NCI-H510A treated with DMSO at 0.1 percent for 48 hours (cell line): Measurements from ENCODE around the gene HS3ST4.

Source experiments
- DNase-seq: peaks from one replicate; lab custom pipeline; 2025; lab: John Stamatoyannopoulos, UW

The HS3ST4 gene

GRCh38 chr16:25691519-25692091 lies at the start of gene HS3ST4:
Gene HS3ST4, plus strand, starts transcription at chr16:25691959.
- peak; percentile 69 for DNase-seq

DNA sequence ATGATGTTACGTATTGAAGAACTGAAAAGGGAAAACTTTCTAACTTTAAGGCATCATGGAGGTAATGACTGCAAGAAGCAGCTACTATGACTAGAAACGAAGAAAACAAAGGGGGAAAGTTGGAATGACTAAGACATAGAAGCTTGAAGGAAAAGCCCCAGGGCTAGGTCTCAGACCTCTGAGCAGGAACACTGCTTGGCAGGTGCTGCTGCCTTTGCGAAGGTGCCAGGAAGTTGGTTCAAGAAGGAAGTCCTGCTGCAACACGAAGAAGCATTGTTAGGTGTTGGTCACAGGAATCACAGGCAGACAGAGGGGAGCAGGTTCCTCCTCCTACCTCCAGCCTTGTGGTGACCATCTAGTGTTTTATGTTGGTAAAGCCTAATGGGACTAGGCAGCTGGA lies 48.1 kb upstream of the HS3ST4 start:
- no peak for DNase-seq

DNA sequence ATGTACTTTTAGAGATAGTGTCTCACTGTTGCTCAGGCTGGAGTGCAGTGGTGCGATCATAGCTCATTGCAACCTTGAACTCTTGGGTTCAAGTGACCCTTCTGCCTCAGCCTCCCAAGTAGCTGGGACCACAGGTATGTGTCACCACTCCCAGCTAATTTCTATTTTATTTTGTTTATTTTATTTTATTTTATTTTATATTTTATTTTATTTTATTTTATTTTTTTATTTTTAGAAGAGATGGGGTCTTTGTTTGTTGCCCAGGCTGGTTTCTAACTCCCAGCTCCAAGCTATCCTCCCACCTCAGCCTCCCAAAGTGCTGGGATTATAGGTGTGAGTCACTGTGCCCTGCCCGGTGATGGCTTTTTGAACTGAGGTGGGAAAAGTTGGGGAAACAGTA lies 35.1 kb upstream of the HS3ST4 start:
- DNase-seq: no peak

DNA sequence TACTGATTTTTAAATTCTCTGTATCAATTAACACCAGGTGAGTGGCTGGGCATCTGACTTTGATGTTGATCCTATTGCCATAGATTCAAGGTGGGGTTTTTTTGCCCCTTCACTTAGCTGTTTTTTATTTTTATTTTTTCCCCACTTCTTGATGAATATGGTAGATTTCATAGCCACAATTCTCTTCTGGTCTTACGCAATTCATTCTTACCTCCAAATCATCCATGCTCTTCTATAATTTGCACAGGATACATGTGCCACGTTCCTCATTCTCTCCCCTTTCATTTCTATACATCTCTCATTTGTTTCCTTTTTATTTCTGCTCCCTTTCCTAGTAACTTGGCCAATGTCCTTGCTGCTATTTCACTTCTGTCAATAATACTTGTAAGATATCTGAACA lies 14.9 kb upstream of the HS3ST4 start:
- no peak for DNase-seq

DNA sequence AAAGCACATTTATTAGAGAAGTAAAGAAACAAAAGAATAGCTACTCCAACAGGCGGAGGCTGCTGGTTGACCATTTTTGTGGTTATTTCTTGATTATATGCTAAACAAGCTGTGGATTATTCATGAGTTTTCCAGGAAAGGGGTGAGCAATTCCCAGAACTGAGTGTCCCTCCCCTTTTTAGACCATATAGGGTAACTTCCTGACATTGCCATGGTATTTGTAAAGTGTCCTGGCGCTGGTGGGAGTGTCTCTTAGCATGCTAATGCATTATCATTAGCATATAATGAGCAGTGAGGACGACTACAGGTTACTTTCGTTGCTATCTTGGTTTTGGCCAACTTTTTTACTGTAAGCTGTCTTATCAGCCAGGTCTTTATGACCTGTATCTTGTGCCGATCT lies 12.2 kb upstream of the HS3ST4 start:
- DNase-seq: no peak

- DNase-seq: peak; percentile 75
These were observed 2.5 kb upstream of the HS3ST4 start for GRCh38 chr16:25689137-25689836.

GRCh38 chr16:25690552-25691143 lies 1.1 kb upstream of the HS3ST4 start:
- DNase-seq: peak; percentile 51

- DNase-seq: peak; percentile 29
These were observed 587 bp downstream of the HS3ST4 start for GRCh38 chr16:25692351-25692741.

DNA sequence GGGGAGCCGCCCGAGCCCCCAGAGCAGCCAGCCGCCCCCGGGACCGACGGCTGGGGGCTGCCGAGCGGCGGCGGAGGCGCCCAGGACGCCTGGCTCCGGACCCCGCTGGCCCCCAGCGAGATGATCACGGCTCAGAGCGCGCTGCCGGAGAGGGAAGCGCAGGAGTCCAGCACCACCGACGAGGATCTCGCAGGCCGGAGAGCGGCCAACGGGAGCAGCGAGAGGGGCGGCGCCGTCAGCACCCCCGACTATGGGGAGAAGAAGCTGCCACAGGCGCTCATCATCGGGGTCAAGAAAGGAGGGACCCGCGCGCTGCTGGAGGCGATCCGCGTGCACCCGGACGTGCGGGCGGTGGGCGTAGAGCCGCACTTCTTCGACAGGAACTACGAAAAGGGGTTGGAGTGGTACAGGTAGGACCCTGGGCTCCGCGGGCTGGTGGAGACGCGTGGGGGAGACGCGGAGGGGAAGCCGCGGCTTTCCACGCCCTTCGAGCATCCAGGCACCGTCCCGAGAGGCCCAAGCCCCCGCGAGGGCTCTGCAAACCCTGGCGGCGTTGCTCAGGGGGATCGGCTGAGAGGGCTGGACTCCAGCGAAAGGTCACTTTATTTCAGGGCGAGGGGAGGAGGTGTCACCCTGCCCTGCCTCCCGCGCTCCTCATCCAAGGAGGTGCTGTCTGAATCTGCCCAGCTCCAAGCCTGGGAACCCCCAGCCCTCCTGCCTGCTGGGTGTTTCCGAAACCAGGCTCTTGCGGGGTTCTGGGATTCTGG lies 1.2 kb downstream of the HS3ST4 start:
- peak; percentile 24 for DNase-seq

GRCh38 chr16:25693631-25694030 lies 1.9 kb downstream of the HS3ST4 start:
- peak; percentile 26 for DNase-seq

GRCh38 chr16:25699069-25699468 lies 7.3 kb downstream of the HS3ST4 start:
- no peak for DNase-seq

DNA sequence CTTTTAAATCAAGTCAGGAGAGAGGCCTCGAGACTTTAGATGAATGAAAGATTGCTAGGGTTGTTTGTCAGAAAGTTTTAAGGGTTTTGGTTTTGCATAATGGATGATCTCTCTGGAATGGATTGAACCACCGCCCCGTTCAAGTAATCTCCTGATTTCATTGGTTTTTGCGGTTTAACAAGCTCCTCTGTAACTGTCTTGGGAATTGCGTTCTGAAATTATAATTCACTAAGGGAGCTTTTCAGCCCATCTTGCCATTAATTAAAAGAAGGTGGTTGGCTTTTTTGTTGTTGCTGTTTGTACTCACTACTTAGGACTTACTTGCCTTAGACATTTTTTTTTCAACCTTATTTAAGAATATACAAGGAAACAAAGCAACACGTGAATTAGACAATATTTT lies 8.8 kb downstream of the HS3ST4 start:
- no peak for DNase-seq

DNA sequence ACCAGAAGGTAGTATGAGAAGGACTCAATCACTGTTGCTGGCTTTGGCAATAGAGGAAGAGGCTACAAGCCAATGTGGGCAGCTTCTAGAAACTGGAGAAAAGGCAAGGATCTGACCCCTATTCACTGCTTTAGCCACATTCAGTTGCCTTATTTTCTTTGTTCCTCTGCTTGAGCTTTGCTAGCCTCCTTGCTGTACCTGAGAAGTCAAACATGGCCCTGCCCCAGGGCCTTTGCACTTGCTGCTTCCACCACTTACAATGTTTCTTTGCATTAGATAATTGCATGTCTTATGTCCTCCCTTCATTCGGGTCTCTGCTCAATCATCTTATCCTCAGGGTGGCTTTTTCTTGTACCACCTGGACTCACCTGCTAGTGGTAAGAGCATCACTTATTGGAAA lies 15.8 kb downstream of the HS3ST4 start:
- DNase-seq: no peak

- peak; percentile 13 for DNase-seq
These were observed 16.3 kb downstream of the HS3ST4 start for GRCh38 chr16:25707982-25708583.

DNA sequence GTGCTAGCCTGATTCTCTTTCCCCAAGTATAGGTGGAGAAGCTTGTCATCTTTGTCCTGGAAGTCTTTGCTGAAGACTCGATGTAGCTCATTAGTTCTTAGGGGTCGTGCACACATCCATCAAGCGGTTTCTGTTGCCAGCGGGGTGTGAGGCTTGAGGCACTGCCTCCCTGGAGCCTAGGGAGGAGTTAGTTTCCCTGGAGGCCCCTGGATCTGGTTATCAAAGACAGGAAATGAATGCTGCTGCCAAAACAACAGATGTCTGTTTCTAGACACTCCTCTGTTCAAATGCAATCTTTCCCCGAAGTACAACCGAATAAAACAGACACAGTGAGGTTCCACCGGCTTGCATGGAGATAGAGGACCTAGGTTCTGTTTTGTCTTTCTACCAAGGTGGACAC lies 17.5 kb downstream of the HS3ST4 start:
- DNase-seq: peak; percentile 44

- peak; percentile 37 for DNase-seq
These were observed 22.2 kb downstream of the HS3ST4 start for GRCh38 chr16:25713785-25714570.

DNA sequence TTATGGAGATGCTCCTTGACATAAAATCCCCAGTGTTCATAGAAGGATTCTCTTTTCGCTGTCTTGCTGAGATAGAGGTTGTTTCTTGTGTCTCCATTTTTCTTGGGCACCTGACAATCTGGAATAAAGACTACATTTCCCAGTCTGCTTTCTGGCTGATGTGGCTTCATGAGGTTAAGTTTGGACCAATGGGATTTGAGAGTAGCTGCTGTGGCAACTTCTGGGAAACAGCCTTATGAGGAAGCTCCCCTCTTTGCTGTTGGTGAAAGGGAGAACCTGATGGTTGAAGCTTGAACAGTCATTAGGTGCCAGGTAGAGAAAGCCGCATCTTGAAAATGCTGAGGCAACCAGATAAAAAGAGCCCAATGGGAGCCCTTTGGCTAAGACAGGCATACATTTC lies 24.4 kb downstream of the HS3ST4 start:
- DNase-seq: no peak

DNA sequence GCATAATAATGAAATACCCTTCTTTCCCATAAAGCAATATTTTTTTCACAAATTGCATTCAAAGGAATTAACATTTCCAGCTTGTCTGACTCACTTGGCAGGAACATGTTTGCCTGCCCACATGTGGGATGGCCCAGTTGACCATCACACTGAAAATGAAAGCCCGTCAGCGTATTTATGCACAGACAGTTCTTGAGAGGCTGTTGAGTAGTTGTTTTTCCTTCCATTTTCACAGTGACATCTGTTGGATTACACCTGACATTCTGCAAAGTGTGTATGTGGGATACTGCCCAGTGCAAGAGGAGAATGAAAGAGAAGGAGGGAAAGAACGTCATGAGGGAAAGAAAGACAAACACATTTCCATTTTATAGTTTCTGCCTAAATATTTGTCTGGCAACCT lies 29.7 kb downstream of the HS3ST4 start:
- peak; percentile 49 for DNase-seq

DNA sequence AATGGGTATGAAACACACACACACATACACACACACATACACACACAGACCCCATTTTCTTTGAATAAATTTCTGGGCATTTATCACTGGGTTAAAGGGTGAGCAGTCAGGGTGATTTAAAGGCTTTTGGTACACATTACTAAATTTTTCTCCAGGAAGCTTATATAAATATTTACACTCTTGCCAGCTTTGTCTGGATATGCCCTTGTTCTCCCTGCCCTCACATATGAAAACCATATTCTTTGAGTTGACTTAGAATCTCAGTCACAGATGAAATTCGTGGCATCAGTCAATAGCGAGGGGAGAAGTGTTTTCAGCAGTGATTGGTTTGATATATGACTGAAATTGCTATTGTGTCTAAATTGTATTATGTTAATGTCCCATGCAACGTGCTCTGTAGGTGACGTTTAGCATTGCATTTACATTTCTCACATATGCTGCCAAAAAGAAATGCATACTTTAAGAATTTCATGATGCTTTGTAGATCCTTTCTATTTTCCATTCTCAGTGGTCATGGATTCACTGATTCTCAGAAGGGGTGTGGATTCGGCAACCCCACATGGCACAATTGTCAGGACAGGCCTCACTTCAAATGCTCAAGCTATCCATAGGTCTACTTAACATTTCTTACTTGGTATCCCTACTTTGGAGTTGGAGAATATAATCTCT lies 34.8 kb downstream of the HS3ST4 start:
- no peak for DNase-seq

DNA sequence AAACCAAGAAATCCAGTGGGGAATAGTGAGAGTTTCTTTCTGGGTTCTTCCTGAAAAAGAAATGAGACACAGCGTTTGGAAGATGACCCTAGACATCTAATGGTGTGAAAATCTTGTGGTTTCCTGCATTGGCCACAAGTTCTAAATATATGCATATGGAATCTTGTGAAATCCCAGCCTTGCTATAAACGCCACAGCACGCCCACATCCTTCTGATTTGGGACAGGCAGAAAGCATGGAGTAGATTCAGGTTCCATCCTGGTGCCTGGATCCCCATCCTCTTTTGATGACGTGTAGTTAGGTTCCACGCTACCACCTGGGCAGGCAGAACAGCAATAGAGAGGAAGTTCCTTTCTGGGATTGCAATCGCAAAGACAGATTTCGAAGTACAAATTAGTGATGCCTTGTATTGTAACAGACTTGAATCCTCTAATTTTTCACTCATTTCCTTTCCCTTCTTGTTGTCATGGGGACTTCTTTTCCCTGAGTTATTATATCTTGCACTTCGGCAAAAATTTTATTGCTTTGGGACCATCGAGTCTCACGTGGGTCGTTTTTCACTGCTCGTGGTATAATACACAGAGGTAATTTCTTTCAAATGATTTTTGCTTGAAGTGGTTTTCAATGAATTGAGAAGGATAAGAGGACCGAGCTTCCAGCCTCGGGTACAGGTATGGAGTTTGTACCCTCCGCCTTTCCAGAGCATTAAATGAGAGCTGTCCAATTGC lies 37.6 kb downstream of the HS3ST4 start:
- DNase-seq: no peak
